B cell (primary cell): ENCODE results near the gene ONECUT3. TPM values are rescaled to one million over a fixed set of nuclear protein-coding genes. Genes with fewer than 3 reads are reported as not detected.

Experiments
- ATAC-seq: fragments of 200-7000 bp; cut with Tn5 transposase; one replicate; pipeline ENCODE4 v1.10.0; 2021; ENCODE audit warnings: low read depth, mild to moderate bottlenecking, moderate number of reproducible peaks, moderate library complexity
- CTCF ChIA-PET: fragments of 350-600 bp; sonication (Branson Sonifier 250); formaldehyde crosslinking; loops from one replicate; lab custom pipeline; 2021; ENCODE audit warnings: antibody characterized with exemption, inconsistent platforms; lab: Charles Lee
- POLR2A ChIA-PET: fragments of 350-600 bp; sonication (Branson Sonifier 250); formaldehyde crosslinking; loops from one replicate; lab custom pipeline; 2021; ENCODE audit warnings: antibody characterized with exemption; lab: Charles Lee
- DNase-seq: peaks from one replicate; pipeline ENCODE4 v3.0.0; 2013
- H2AFZ ChIP-seq: 2 replicates; pipeline ENCODE4 v1.6.1; 2012; ENCODE audit warnings: mild to moderate bottlenecking, low read depth, low read length; ENCODE audit not compliant: insufficient read depth, poor library complexity, severe bottlenecking
- H3K27ac ChIP-seq, 2 donors: 1 replicate in 1 of 2; 2 replicates in 1 of 2; pipeline ENCODE4 v1.5.1; 2012 to 2013; ENCODE audit warnings: low read length in 2 of 2, mild to moderate bottlenecking in 2 of 2, moderate library complexity in 1 of 2
- H3K27me3 ChIP-seq, 4 experiments: fragments of 200-600 bp in 1 of 4; sonication (generic) in 1 of 4; replicated peaks in 1 of 4; 1 replicate in 2 of 4; 2 replicates in 2 of 4; pipeline versions ENCODE4 v1.6.1 to v1.7.0; 2013 to 2016; ENCODE audit warnings: low read length in 3 of 4, mild to moderate bottlenecking in 2 of 4, mixed read lengths in 1 of 4, moderate library complexity in 1 of 4; ENCODE audit not compliant: insufficient read depth in 4 of 4, control insufficient read depth in 3 of 4; ENCODE audit errors: control extremely low read depth in 1 of 4
- H3K36me3 ChIP-seq, 2 experiments: replicated peaks in 1 of 2; 1 replicate in 1 of 2; 2 replicates in 1 of 2; pipeline versions ENCODE4 v1.6.1 to v1.7.1; 2013; ENCODE audit warnings: low read length in 1 of 2; ENCODE audit not compliant: insufficient read depth in 2 of 2, control insufficient read depth in 1 of 2; ENCODE audit errors: control extremely low read depth in 1 of 2, extremely low read depth in 1 of 2
- H3K4me1 ChIP-seq, 2 donors: fragments of 200-600 bp in 1 of 2; sonication (generic) in 1 of 2; 1 replicate in 1 of 2; 2 replicates in 1 of 2; pipeline versions ENCODE4 v1.5.1 to v1.6.1; 2013 to 2017; ENCODE audit warnings: low read length in 2 of 2; ENCODE audit not compliant: control insufficient read depth in 2 of 2, insufficient read depth in 2 of 2
- H3K4me2 ChIP-seq: replicated peaks from 2 replicates; pipeline ENCODE3; 2012; ENCODE audit warnings: mild to moderate bottlenecking, low read depth, low read length; ENCODE audit not compliant: poor library complexity, severe bottlenecking
- H3K4me3 ChIP-seq, 5 experiments: fragments of 200-600 bp in 1 of 5; sonication (generic) in 1 of 5; 1 replicate in 3 of 5; 2 replicates in 2 of 5; pipeline versions ENCODE4 v1.5.1 to v1.7.0; 2011 to 2016; ENCODE audit warnings: low read length in 4 of 5, mild to moderate bottlenecking in 4 of 5, low read depth in 2 of 5, control low read depth in 1 of 5, moderate library complexity in 1 of 5; ENCODE audit not compliant: insufficient read depth in 1 of 5; ENCODE audit errors: control extremely low read depth in 1 of 5, extremely low read depth in 1 of 5
- H3K79me2 ChIP-seq: fragments of 200-600 bp; sonication (generic); one replicate; pipeline ENCODE4 v1.6.0; 2016; ENCODE audit warnings: low read length; ENCODE audit not compliant: control insufficient read depth, insufficient read depth
- H3K9ac ChIP-seq: fragments of 200-600 bp; sonication (generic); 2 replicates; pipeline ENCODE4 v1.6.1; 2017; ENCODE audit warnings: mild to moderate bottlenecking, low read length, moderate library complexity
- H3K9me3 ChIP-seq, 3 donors: one replicate each; pipeline versions ENCODE4 v1.6.1 to v1.7.1; 2013; ENCODE audit warnings: low read length in 2 of 3; ENCODE audit not compliant: control insufficient read depth in 2 of 3, insufficient read depth in 1 of 3; ENCODE audit errors: control extremely low read depth in 1 of 3
- H4K20me1 ChIP-seq: 2 replicates; pipeline ENCODE4 v1.6.0; 2012; ENCODE audit warnings: mild to moderate bottlenecking, low read length; ENCODE audit not compliant: insufficient read depth, control insufficient read depth, poor library complexity, severe bottlenecking
- H3K27ac Mint-ChIP-seq: one replicate; pipeline ENCODE4 v1.8.0; 2021; ENCODE audit warnings: mixed read lengths
- H3K27me3 Mint-ChIP-seq: one replicate; pipeline ENCODE4 v1.8.0; 2021; ENCODE audit warnings: mixed read lengths
- H3K4me1 Mint-ChIP-seq: one replicate; pipeline ENCODE4 v1.8.0; 2021; ENCODE audit warnings: mixed read lengths
- H3K4me3 Mint-ChIP-seq: one replicate; pipeline ENCODE4 v1.8.0; 2021; ENCODE audit warnings: mixed read lengths
- H3K9me3 Mint-ChIP-seq: one replicate; pipeline ENCODE4 v1.8.0; 2022; ENCODE audit warnings: mixed read lengths; ENCODE audit not compliant: insufficient read depth
- CTCF ChIP-seq: fragments of 200-600 bp; IDR thresholded peaks from one replicate; pipeline ENCODE4 v1.8.0; 2022; ENCODE audit warnings: antibody characterized with exemption, mild to moderate bottlenecking
- EZH2 ChIP-seq: IDR thresholded peaks from 2 replicates; pipeline ENCODE4 v1.6.1; 2012; ENCODE audit warnings: borderline replicate concordance, low read depth, mild to moderate bottlenecking, moderate library complexity, low read length; ENCODE audit not compliant: insufficient read depth, poor library complexity, severe bottlenecking
- WGBS: methylation state at CpG from one replicate; pipeline ENCODE4 v1.1.5; 2013; ENCODE audit warnings: missing lambda C conversion rate; ENCODE audit not compliant: insufficient coverage; 5-methylcytosine and 5-hydroxymethylcytosine counted together
- intact Hi-C: fragments of 100-400 bp; cut with micrococcal nuclease; formaldehyde crosslinking; loops from one replicate; pipeline ENCODE4 v1.10.0; 2022
- polyA plus RNA-seq: library from polyadenylated mRNA; depleted of rRNA; stranded (reverse); fragments of >200 nt; gene quantifications from 2 replicates; pipeline ENCODE4 v1.2.3, GENCODE V29; 2012
- total RNA-seq, 2 donors: library from RNA; stranded (reverse); fragments of 120-200 nt in 1 of 2; gene quantifications; 1 replicate in 1 of 2; 2 replicates in 1 of 2; pipeline versions ENCODE4 v1.2.3 to v1.2.4, GENCODE V29; 2013 to 2022

The ONECUT3 gene
- total and polyA plus RNA-seq, 2 donors (not counting 1 experiment from before 2014, with no cell fraction given) = not detected

GRCh38 chr19:1748873-1749341 lies 4.4 kb upstream of the ONECUT3 start:
- H3K9me3 Mint-ChIP-seq = no peaks in the 10 kb centered on the region
- no peak overlapping the region for H3K4me3 Mint-ChIP-seq
- peak overlapping the region; percentile 91 for H3K4me2 ChIP-seq
- H3K79me2 ChIP-seq = no peaks in the 10 kb centered on the region
- peak overlapping the region; percentile 51 for H3K9ac ChIP-seq
- peaks cover 0 to 77% (median 6%) of the 10 kb centered on the region in 3 donors for H3K9me3 ChIP-seq
- H3K27ac ChIP-seq = no peak overlapping the region
- H4K20me1 ChIP-seq = peaks cover 12% of the 10 kb centered on the region
- H3K4me3 ChIP-seq = peak overlapping the region in 2 of 5 experiments; percentile 46 to 62
- no peaks in the 10 kb centered on the region for H3K36me3 ChIP-seq
- TF ChIP-seq CTCF = no peak
- TF ChIP-seq EZH2 = no peak
- H3K27me3 Mint-ChIP-seq = peaks cover 35% of the 10 kb centered on the region
- peak overlapping the region; percentile 38 for H2AFZ ChIP-seq
- H3K4me1 Mint-ChIP-seq = peaks cover 29% of the 10 kb centered on the region
- ATAC-seq = no peak
- 7% methylated on average over 45 of the region's 45 CpGs for WGBS
- POLR2A ChIA-PET = no interaction called here
- peaks cover 59 to 73% of the 10 kb centered on the region in 2 donors for H3K4me1 ChIP-seq
- intact Hi-C loops = no loop called here
- CTCF ChIA-PET = interaction anchor here (1.1 kb wide), 1 partner anchor 85 kb away, joined by 3 read pairs; no protein-coding TSS in a partner anchor
- peaks cover 0 to 83% (median 54%) of the 10 kb centered on the region in 4 experiments for H3K27me3 ChIP-seq
- no peak overlapping the region for H3K27ac Mint-ChIP-seq
- peak; percentile 37 for DNase-seq
